Activated CD4-positive, alpha-beta memory T cell treated with anti-CD3 and anti-CD28 coated beads for 36 hours (primary cell): ENCODE results near the gene LZTFL1. TPM values are rescaled to one million over a fixed set of nuclear protein-coding genes. Genes with fewer than 3 reads are reported as not detected.

ENCODE experiments used
- CTCF ChIA-PET: fragments of 350-600 bp; sonication (Branson Sonifier 250); formaldehyde crosslinking; loops from one replicate; lab custom pipeline; 2021; ENCODE audit warnings: antibody characterized with exemption, inconsistent platforms; lab: Charles Lee
- POLR2A ChIA-PET: fragments of 350-600 bp; sonication (Branson Sonifier 250); formaldehyde crosslinking; loops from one replicate; lab custom pipeline; 2021; ENCODE audit warnings: antibody characterized with exemption; lab: Charles Lee
- DNase-seq: peaks from one replicate; pipeline ENCODE4 v3.0.0-alpha.2; 2020
- H3K27ac Mint-ChIP-seq: one replicate; pipeline ENCODE4 v1.8.0; 2021; ENCODE audit warnings: mixed read lengths
- H3K27me3 Mint-ChIP-seq: one replicate; pipeline ENCODE4 v1.8.0; 2021; ENCODE audit warnings: mixed read lengths
- H3K36me3 Mint-ChIP-seq: one replicate; pipeline ENCODE4 v1.8.0; 2021; ENCODE audit warnings: mixed read lengths
- H3K4me1 Mint-ChIP-seq: one replicate; pipeline ENCODE4 v1.8.0; 2021; ENCODE audit warnings: low read depth, mixed read lengths
- H3K4me3 Mint-ChIP-seq: one replicate; pipeline ENCODE4 v1.8.0; 2021; ENCODE audit warnings: mild to moderate bottlenecking, mixed read lengths
- H3K9me3 Mint-ChIP-seq: one replicate; pipeline ENCODE4 v1.8.0; 2021; ENCODE audit warnings: mixed read lengths
- intact Hi-C: fragments of 100-400 bp; cut with micrococcal nuclease; formaldehyde crosslinking; loops from one replicate; pipeline ENCODE4 v1.15.1; 2023
- total RNA-seq, 2 experiments: library from RNA; stranded (reverse); gene quantifications; one replicate each; pipeline ENCODE4 v1.2.3, GENCODE V29; 2021

Gene LZTFL1
- total RNA-seq, 2 experiments from 2014 or later, result 3.9 to 6.4 TPM

DNA sequence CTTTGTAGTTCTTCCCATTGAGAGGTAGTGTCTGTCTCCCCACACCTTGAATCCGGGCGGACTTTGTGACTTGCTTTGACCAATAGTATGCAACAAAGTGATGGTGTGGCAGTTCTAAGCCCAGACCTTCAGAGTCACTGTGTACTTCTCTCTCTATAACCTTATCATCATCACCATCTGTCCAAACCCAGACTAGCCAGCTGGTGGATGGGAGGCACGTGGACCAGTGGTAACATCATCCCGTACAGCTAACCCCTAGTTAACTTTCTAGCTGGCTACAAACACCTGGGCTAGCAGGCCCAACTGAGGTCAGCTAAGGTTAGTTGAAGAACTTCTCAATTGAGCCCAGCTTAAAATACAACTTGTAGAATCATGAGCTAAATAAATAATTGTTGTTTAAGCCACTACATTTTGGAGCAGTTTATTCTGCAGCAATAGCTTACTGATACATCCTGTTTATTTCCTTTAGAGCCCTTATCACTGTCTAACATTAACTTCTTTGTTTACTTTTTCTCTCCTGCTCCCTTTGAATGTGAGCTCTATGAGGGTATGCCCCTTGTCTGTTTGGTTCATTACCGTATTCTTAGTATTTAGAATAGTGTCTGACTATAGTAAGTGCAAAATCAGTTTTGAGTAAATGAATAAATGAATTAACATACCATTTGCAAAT lies 32.9 kb upstream of the LZTFL1 start:
- Mint-ChIP-seq H3K9me3 (no peaks in the 10 kb centered on the region), H3K4me1 (peaks cover 17% of the 10 kb centered on the region), H3K36me3 (no peaks in the 10 kb centered on the region), H3K27ac (no peak overlapping the region), H3K27me3 (peaks cover 28% of the 10 kb centered on the region), H3K4me3 (no peak overlapping the region)
- POLR2A ChIA-PET, result no interaction called here
- CTCF ChIA-PET, result interaction anchor here (1.0 kb wide), 2 partner anchors 33 to 204 kb away, joined by 3 to 4 read pairs; partner anchors contain the start of gene LZTFL1
- no peak for DNase-seq
- intact Hi-C loops, result no loop called here

DNA sequence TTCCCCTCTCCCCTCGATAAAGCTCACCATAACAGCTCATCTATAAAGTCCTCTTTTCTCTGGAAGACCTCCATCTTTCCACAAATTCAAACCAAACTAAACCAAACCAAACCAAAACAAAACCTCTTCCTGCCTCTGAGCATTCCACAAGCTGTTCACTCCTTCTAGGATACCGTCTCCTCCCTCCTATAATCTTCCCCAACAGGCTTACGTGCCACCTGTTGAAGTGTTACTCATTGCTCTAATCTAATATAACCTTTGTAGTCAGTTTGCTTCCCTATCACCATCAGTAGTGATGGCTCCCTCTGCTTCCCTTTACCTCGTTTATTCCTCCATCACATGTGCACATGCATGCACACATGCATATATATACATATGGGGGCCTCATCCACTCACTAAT lies 31.7 kb upstream of the LZTFL1 start:
- Mint-ChIP-seq H3K9me3 (no peaks in the 10 kb centered on the region), H3K27me3 (peaks cover 35% of the 10 kb centered on the region), H3K27ac (no peak overlapping the region), H3K4me1 (peaks cover 21% of the 10 kb centered on the region), H3K36me3 (no peaks in the 10 kb centered on the region), H3K4me3 (no peak overlapping the region)
- ChIA-PET CTCF (interaction anchor here (0.7 to 1.1 kb wide), 2 partner anchors 79 to 205 kb away, joined by 3 read pairs; no protein-coding TSS in a partner anchor), POLR2A (no interaction called here)
- intact Hi-C loops, result no loop called here
- no peak for DNase-seq

DNA sequence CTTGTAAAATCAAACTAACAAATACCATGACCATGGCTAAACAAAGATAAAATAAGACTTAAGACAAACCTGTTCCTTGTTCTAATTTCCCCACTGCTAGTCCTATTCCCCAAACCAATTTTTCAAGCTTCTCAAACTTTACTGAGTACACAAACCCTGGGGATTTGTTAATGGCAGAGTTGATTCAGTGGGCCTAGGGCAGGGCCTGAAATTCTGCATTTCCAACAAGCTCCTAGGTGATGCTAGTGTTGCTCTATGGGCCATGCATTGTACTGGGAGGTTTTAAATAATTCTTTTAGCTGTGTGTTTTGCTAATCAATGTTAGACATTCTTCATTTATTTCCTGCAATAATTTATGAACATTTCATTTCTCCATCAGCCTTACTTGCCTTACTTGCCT lies 31.1 kb upstream of the LZTFL1 start:
- ChIA-PET CTCF (interaction anchor here (0.7 to 1.1 kb wide), 2 partner anchors 78 to 206 kb away, joined by 3 read pairs; no protein-coding TSS in a partner anchor), POLR2A (no interaction called here)
- Mint-ChIP-seq H3K27me3 (peaks cover 35% of the 10 kb centered on the region), H3K4me1 (peaks cover 22% of the 10 kb centered on the region), H3K27ac (no peak overlapping the region), H3K9me3 (no peaks in the 10 kb centered on the region), H3K36me3 (no peaks in the 10 kb centered on the region), H3K4me3 (no peak overlapping the region)
- intact Hi-C loops, result no loop called here
- no peak for DNase-seq

DNA sequence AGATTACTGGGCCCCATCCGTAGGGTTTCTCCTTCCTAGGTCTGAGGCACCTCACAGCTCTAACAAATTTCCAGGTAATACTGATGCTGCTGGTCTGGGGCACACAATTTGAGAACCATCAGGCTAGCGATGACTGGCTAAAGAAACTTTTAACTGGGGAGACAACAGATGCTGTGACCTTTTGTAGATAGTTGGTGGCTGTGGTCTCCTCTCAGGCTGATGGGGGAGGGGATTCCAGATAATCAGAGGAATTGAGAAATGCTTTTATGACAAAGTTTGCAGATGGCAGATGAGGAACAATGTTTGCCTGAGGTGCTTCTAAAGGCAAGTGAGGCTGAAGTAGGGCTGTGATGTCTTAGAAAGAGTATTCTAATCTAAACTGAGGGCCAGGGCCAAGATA lies 30.6 kb upstream of the LZTFL1 start:
- no peak overlapping the region for H3K4me3 Mint-ChIP-seq
- H3K4me1 Mint-ChIP-seq, result peaks cover 22% of the 10 kb centered on the region
- peaks cover 37% of the 10 kb centered on the region for H3K27me3 Mint-ChIP-seq
- no peaks in the 10 kb centered on the region for H3K36me3 Mint-ChIP-seq
- no peak overlapping the region for H3K27ac Mint-ChIP-seq
- no peaks in the 10 kb centered on the region for H3K9me3 Mint-ChIP-seq
- CTCF ChIA-PET, result interaction anchor here (1.5 kb wide), 1 partner anchor 30 kb away, joined by 3 read pairs; the partner anchor contains the start of gene LZTFL1
- intact Hi-C loops, result no loop called here
- POLR2A ChIA-PET, result interaction anchor here (0.6 kb wide), 1 partner anchor 1247 kb away, joined by 3 read pairs; no protein-coding TSS in a partner anchor
- no peak for DNase-seq

DNA sequence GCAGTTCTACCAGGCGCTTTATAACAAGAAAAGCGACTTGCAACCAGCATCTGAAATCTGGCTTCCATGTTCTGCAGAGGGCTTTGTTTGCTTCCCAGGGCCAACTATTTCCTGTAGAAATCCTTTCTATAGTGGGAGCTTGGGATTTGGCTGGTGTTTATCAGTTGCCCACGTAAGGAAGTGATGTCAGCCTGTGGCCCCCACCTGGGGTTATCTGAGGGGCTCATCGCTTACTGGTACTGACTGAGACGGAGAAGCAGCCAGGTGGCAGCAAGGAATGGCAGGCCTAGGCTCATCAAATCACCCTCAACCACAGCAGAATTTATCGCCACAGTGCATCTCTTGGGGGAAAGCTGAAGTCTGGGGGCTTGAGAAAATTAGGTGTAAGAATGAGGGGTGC lies 29.9 kb upstream of the LZTFL1 start:
- no peak overlapping the region for H3K4me3 Mint-ChIP-seq
- intact Hi-C loops, result no loop called here

DNA sequence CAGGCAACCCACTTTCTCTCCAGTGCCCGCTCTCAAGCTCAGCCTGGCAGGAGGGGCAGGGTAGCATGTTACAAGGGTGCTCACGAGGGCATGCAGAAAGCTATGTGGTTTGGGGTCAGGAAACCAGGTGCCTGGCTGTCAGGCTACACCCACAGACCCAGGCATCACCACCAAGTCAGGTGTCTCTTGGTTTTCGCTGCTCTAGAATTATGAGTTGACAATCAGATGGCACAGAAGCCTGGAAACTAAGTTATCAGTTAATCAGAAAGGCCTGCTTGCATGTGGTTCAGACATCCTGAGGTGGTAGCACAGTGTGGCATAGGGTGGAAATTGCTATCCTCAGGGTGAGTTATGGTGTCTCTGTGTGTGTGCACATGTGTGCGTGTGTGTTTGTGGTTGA lies 28.2 kb upstream of the LZTFL1 start:
- DNase-seq, result peak; percentile 72
- H3K4me3 Mint-ChIP-seq, result no peak overlapping the region
- H3K4me1 Mint-ChIP-seq, result peaks cover 28% of the 10 kb centered on the region
- H3K9me3 Mint-ChIP-seq, result no peaks in the 10 kb centered on the region
- POLR2A ChIA-PET, result no interaction called here
- peaks cover 57% of the 10 kb centered on the region for H3K27me3 Mint-ChIP-seq
- H3K36me3 Mint-ChIP-seq, result no peaks in the 10 kb centered on the region
- intact Hi-C loops, result loop anchor here (1.0 kb wide), 1 partner anchor 9 kb away; no protein-coding TSS in a partner anchor
- CTCF ChIA-PET, result interaction anchor here (0.7 kb wide), 1 partner anchor 69 kb away, joined by 3 read pairs; no protein-coding TSS in a partner anchor
- peak overlapping the region; percentile 39 for H3K27ac Mint-ChIP-seq

More for the DNA sequence above, 29.9 kb upstream of the LZTFL1 start:
- Mint-ChIP-seq H3K9me3 (no peaks in the 10 kb centered on the region), H3K4me1 (peaks cover 22% of the 10 kb centered on the region), H3K27me3 (peaks cover 42% of the 10 kb centered on the region), H3K36me3 (no peaks in the 10 kb centered on the region), H3K27ac (no peak overlapping the region)
- no peak for DNase-seq
- ChIA-PET POLR2A (no interaction called here), CTCF (interaction anchor here (1.5 kb wide), 1 partner anchor 29 kb away, joined by 3 read pairs; the partner anchor contains the start of gene LZTFL1)

DNA sequence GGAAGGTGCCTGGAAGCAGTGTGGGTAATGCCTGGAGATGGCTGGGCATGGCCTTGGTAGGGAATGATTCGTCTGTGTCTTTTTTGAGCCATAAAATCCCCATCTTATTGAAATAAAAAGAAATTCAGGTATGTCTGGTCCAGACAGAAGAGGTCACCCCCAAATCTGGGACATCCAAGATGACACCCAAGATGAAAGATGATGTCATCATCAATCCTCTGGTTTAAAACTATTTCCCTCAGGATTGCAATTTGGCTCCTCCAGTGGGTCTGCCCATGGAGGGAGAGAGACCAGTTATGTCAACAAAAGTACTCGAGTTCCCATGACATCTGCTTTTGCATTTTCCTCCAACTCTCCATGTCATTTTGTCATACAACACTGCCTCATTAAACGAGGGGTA lies 27.7 kb upstream of the LZTFL1 start:
- no peaks in the 10 kb centered on the region for H3K36me3 Mint-ChIP-seq
- peaks cover 33% of the 10 kb centered on the region for H3K4me1 Mint-ChIP-seq
- no peak for DNase-seq
- H3K27me3 Mint-ChIP-seq, result peaks cover 60% of the 10 kb centered on the region
- ChIA-PET CTCF (interaction anchor here (0.7 kb wide), 1 partner anchor 69 kb away, joined by 3 read pairs; no protein-coding TSS in a partner anchor), POLR2A (no interaction called here)
- H3K27ac Mint-ChIP-seq, result no peak overlapping the region
- H3K9me3 Mint-ChIP-seq, result no peaks in the 10 kb centered on the region
- H3K4me3 Mint-ChIP-seq, result no peak overlapping the region
- intact Hi-C loops, result loop anchor here (1.0 to 10.0 kb wide), 2 partner anchors 8 to 395 kb away; no protein-coding TSS in a partner anchor

DNA sequence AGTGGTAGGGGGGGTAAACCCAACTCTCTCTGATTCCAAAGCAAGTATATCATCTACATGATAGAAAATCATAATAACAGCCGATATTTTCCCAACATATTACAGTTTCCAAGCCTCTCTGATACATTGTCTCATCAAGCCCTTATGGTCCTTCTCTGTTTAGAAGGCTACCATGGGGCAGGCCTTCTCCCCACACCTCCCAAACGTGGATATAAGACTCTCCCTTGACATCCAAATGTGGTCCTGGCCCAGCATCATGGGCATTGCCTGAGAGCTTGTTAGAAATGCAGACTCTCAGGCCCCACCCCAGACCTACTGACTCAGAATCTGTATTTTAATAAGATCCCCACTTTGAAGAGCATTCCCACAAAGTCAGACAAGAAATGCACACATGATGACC lies 26.7 kb upstream of the LZTFL1 start:
- Mint-ChIP-seq H3K4me3 (no peak overlapping the region), H3K4me1 (peaks cover 35% of the 10 kb centered on the region), H3K27me3 (peaks cover 59% of the 10 kb centered on the region), H3K9me3 (peaks cover 1% of the 10 kb centered on the region), H3K27ac (no peak overlapping the region), H3K36me3 (peaks cover under 1% of the 10 kb centered on the region)
- POLR2A ChIA-PET, result interaction anchor here (0.6 to 1.4 kb wide), 2 partner anchors 13 to 374 kb away, joined by 3 to 4 read pairs; partner anchors contain the start of gene CCR3
- CTCF ChIA-PET, result interaction anchor here (0.6 to 0.7 kb wide), 3 partner anchors 24 to 501 kb away, joined by 3 to 5 read pairs (median 3); no protein-coding TSS in a partner anchor
- intact Hi-C loops, result loop anchor here (10.0 kb wide), 1 partner anchor 396 kb away; no protein-coding TSS in a partner anchor
- DNase-seq, result no peak

DNA sequence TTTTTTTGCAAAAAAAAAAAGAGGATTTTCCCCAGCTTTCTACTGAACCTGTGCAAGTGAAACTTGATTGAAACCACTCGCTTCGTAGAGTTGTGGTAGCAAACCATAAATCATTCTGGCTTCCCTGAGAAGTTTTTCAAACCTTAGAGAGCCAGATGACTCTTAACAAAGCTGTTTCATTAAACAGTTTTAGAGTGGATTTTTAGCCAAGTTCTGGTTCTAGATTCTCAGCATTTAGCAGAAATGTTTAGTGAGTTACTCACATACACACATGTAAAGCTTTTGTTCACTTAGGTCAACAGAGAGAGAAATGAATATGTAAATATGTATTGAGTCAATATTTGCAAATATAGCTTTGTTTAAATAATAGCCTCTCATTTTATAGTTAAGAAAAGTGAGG lies 26.3 kb upstream of the LZTFL1 start:
- no peak for DNase-seq
- H3K27me3 Mint-ChIP-seq, result peaks cover 62% of the 10 kb centered on the region
- H3K36me3 Mint-ChIP-seq, result peaks cover 5% of the 10 kb centered on the region
- ChIA-PET POLR2A (interaction anchor here (0.6 to 1.4 kb wide), 2 partner anchors 13 to 374 kb away, joined by 3 to 4 read pairs; partner anchors contain the start of gene CCR3), CTCF (interaction anchor here (0.6 to 0.7 kb wide), 3 partner anchors 24 to 501 kb away, joined by 3 to 5 read pairs (median 3); no protein-coding TSS in a partner anchor)
- intact Hi-C loops, result loop anchor here (10.0 kb wide), 1 partner anchor 397 kb away; no protein-coding TSS in a partner anchor
- H3K4me1 Mint-ChIP-seq, result peaks cover 37% of the 10 kb centered on the region
- H3K9me3 Mint-ChIP-seq, result peaks cover 5% of the 10 kb centered on the region
- no peak overlapping the region for H3K27ac Mint-ChIP-seq
- H3K4me3 Mint-ChIP-seq, result no peak overlapping the region

DNA sequence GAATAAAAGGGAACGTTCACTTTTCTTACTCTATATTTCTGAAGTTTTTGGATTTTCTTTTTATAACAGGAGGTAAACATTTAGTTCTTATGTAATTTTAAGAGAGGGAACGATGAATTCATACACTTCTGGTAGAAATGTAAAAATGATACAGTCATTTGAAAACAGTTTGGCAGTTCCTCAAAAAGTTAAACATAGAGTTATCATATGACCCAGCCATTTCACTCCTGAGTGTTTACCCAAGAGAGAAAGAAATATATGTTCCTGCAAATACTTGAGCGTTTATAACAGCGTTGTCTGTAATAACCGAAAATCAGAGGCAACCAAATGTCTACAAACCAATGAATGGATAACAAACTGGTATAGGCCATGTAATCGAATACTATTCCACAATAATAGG lies 23.6 kb upstream of the LZTFL1 start:
- no peak overlapping the region for H3K27ac Mint-ChIP-seq
- peaks cover 9% of the 10 kb centered on the region for H3K9me3 Mint-ChIP-seq
- H3K4me1 Mint-ChIP-seq, result peaks cover 52% of the 10 kb centered on the region
- H3K27me3 Mint-ChIP-seq, result peaks cover 65% of the 10 kb centered on the region
- no peak overlapping the region for H3K4me3 Mint-ChIP-seq
- peaks cover 5% of the 10 kb centered on the region for H3K36me3 Mint-ChIP-seq
- intact Hi-C loops, result loop anchor here (2.0 to 10.0 kb wide), 2 partner anchors 399 to 433 kb away; no protein-coding TSS in a partner anchor
- CTCF ChIA-PET, result interaction anchor here (1.2 to 2.0 kb wide), 4 partner anchors 24 to 206 kb away, joined by 3 to 6 read pairs (median 4); partner anchors contain the start of gene LZTFL1
- DNase-seq, result no peak
- POLR2A ChIA-PET, result interaction anchor here (0.9 to 3.0 kb wide), 2 partner anchors 16 to 226 kb away, joined by 3 to 16 read pairs; no protein-coding TSS in a partner anchor

DNA sequence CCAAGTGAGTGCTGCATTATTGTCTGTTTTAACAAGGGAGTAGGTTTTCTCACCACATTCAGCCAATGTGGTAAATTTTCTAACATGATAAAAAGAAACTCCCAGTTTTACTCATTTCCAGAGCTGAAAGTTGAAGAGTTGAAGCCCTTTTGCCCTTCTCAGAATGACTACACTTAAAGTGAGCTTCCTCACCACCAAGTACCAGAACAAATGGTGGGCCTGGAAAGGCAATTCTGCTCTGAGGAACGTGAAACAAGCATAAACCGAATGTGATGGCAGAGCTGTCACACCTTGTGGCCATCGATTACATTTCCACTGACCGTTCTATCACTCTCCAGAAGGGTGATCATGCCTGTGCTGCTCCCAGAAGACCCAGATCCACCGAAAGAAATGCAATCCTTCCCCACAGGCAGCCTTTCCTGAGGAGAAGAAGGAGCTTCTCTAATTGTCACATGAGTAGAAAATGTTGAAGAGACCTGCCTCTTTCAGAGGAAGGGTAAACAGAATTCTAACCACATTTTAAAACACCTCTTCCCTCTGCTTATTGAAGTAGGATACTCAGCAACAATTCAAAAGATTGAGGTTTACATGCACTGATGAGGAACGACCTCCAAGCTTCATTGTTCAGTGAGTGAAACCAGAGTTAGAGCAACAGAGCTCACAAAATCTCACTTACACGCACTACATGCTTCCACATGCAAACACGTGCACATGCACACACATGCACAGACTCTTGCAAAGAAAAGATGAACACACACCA lies 23.0 kb upstream of the LZTFL1 start:
- Mint-ChIP-seq H3K4me1 (peaks cover 51% of the 10 kb centered on the region), H3K36me3 (peaks cover 5% of the 10 kb centered on the region), H3K4me3 (no peak overlapping the region), H3K27me3 (peaks cover 60% of the 10 kb centered on the region), H3K9me3 (peaks cover 9% of the 10 kb centered on the region), H3K27ac (no peak overlapping the region)
- peak; percentile 50 for DNase-seq
- POLR2A ChIA-PET, result interaction anchor here (0.7 to 3.0 kb wide), 4 partner anchors 16 to 226 kb away, joined by 3 to 16 read pairs (median 6); no protein-coding TSS in a partner anchor
- CTCF ChIA-PET, result interaction anchor here (1.0 to 2.0 kb wide), 5 partner anchors 23 to 214 kb away, joined by 3 to 6 read pairs (median 3); partner anchors contain the start of gene LZTFL1
- intact Hi-C loops, result loop anchor here (1.0 to 10.0 kb wide), 7 partner anchors 16 to 507 kb away; partner anchors contain the start of gene CCR5
